Fibroblast of gingiva (primary cell): ENCODE data around the gene IFNLR1.
"Not testable (repeated sequence)": the region's sequence is repeated elsewhere in the genome, so short reads cannot be mapped to it uniquely, and the experiment has no call there.

Experiments used
- DNase-seq: peaks from one replicate; pipeline ENCODE4 v3.0.0-alpha.2; 2011; ENCODE audit warnings: low read depth

Gene IFNLR1

DNA sequence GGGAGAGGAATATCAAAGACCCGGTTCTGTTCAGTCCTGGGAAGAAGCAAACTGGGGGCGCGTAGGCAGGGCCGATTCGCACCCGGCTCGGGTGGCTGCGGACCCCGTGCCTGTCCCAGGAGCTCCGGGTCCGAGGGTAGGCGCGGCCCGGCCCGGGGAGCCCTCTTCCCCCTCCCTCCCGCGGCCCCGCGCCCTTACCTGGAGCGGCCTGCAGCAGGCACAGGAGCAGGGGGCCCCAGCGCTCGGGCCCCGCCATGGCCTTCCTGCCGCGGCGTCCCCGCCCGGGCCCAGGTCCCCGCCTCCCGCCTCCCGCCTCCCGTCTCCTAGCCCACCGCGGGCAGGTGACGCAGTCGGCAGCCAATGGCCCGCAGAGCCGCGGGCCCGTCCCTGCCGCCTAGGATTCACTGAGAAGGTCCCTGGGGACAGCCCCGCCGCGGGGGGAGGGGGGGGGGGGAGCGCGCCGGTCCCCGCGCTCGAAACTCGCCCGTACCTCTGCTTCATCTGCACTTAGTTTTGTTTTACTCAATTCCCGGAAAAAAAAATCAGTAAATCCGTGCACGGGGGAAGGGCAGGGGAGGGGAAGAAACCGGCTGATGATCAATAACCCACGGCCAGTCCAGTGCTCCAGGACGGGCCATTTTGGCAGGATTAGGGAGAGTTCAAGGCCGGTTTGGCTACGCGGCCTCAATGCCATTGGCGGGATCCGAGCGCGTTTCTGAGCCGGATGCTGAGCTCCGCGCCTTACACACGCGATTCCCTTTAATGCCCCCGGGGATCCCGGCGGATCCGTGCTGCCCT, at the start of gene IFNLR1:
TSS of gene IFNLR1 (minus strand) at position 297 of the 798 bp plus-strand sequence. CDS start at position 256, 41 bp downstream.
- no peak for DNase-seq

- no peak for DNase-seq
These were observed 49.1 kb upstream of the IFNLR1 start for GRCh38 chr1:24235921-24236788.

DNA sequence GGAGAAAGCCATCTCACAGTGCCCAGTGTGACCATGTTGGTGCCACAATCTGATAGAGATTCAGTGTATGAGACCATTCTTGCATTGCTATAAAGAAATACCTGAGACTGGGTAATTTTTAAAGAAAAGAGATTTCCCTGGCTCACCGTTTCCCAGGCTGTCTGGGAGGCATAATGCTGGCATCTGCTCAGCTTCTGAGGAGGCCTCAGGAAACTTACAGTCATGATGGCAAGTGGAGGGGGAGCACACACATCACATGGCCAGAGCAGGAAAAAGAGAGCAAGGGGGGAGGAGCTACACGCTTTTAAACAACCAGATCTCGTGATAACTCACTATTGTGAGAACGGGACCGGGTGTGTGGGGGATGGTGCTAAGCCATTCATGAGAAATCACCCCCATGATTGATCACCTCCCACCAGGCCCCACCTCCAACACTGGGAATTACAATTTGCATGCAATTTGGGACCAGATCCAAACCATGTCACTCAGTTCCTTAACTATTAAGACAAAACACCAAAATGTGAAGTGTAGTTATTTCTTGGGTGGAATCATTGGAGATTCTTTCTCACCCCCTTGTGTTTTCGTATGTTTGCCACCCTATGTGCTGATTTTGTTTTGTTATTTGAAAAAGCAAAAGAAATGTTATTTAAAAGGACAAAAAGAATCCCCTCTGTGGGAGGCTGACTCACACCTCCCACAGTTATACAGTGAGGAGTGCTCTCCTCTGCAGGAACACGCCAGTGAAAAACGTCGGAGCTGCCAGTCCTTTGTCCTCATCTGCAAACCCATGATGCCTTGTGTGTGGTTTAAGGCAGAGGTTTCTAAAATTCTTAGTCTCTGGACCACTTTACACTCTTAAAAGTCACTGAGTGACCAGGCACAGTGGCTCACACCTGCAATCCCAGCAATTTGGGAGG, 46.9 kb upstream of the IFNLR1 start:
- no peak for DNase-seq

- DNase-seq: no peak
These were observed 44.6 kb upstream of the IFNLR1 start for GRCh38 chr1:24231701-24232100.

DNA sequence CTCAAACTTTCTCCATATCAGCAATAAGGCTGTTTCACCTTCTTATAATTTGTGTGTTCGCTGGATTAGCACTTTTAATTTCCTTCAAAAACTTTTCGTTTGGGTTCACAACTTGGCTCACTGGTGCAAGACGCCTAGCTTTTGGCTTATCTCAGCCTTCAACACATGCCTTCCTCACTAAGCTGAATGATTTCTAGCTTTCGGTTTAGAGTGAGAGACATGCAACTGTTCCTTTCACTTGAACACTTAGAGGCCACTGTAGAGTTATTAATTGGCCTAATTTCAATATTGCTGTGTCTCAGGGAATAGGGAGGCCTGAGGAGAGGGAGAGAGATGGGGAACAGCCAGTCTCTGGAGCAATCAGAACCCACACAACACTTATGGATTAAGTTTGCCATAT, 41.2 kb upstream of the IFNLR1 start:
- no peak for DNase-seq

- DNase-seq: no peak
These were observed 39.7 kb upstream of the IFNLR1 start for GRCh38 chr1:24226749-24227148.

DNA sequence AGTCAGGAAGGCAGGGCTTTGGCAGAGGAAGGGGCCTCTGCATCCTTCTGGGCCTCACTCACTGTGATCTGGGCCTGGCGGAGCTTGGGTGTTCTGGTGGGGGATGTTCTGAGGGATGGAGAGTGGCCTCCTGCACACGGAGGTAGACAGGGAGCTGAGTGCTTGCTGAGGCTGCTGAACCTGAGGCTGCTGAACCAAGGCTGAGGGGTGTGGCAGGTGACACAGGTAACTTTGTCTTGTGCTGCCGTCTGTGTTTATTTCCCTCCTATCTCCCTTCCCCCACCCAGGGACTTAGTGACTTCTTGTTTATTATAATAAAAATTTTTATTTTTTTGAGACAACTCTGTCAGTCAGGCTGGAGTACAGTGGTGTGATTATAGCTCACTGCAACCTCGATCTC, 37.7 kb upstream of the IFNLR1 start:
- no peak for DNase-seq

DNA sequence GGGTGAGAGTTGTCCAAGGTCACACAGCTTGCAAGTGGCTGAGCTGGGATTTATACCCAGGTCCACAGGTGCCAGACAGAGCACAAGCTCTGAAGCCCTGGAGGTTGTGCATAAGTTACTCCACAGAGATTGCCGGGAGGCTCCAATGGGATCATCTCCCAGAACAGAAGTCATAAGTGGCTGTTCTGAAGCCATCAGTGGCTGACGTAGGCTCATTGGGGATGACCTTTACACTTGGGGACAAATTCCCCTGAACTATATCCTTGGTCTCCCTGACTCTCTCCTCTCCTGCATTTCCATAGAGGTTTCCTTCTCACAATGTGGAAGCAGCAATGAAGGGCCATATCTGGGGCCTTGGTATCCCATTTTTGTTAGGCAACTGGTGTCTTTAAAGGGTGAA, 37.0 kb upstream of the IFNLR1 start:
- DNase-seq: no peak

GRCh38 chr1:24222793-24223192, 35.7 kb upstream of the IFNLR1 start:
- no peak for DNase-seq

GRCh38 chr1:24222008-24222605, 35.0 kb upstream of the IFNLR1 start:
- no peak for DNase-seq

GRCh38 chr1:24221246-24221645, 34.2 kb upstream of the IFNLR1 start:
- no peak for DNase-seq

DNA sequence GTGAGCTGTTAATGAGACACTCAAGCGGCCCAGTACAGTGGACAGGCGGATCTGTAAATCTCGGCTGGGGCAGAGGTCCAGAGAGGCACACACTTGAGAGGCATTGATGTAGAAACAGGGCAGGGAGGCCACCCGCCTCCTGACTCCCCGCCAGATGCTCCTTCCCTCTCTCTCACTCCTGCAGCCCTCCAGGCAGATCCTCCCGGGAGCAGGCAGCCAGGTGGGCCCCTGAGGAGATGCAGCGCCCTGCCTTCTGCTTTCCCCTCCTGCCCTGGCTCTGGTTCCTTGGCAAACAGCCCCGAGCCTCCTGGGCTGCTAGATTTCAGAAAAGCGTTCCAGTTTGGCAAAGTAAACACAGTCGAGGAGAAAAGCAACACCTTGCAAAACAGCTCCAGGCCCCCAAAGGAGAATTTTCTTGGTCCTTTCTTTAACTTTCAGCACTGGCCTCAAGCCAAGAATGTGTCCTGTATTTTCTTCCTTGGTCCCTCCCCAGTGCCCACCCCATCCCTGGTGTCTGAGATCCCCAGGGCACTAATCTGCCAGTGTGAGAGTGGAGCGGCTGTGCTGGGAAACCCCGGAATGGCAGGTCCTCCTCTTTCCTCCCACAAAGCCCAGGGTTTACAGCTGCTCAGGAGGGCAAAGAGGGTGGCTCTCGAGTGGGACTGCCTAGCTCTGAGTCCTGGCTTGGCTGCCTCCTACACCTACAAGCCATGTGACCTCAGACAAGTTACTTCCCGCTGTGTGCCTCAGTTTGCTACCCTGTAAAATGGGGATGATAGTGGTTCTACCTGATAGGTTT, 29.4 kb upstream of the IFNLR1 start:
- DNase-seq: peak; percentile 19

DNA sequence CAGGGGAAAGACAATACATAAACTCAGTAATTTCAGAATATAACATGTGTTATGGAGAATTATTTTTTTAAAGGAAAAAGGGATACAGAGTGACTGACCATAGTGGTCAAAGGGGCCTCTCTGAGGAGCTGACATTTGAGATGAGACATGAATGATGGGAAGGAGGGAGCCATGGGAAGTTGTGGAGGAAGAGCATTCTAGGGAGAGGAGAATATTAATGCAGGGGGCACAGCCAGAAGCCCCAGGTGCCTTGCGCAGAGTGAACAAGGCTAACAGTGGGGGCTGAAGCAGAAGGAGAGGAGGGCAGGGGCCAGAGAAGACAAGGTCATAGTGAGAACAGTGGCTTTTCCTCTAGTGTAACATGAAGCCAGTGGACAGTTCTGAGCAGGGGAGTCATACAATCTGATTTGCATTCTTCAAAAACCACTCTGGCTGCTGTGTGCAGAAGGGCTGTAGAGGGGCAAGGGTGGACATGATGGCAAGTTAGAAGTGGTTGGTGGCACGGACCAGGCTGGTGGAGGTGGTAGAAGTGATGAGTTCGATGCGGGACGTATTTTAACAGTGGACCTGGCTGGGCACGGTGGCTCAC, 28.2 kb upstream of the IFNLR1 start:
- no peak for DNase-seq

GRCh38 chr1:24212376-24212775, 25.3 kb upstream of the IFNLR1 start:
- DNase-seq: no peak

DNA sequence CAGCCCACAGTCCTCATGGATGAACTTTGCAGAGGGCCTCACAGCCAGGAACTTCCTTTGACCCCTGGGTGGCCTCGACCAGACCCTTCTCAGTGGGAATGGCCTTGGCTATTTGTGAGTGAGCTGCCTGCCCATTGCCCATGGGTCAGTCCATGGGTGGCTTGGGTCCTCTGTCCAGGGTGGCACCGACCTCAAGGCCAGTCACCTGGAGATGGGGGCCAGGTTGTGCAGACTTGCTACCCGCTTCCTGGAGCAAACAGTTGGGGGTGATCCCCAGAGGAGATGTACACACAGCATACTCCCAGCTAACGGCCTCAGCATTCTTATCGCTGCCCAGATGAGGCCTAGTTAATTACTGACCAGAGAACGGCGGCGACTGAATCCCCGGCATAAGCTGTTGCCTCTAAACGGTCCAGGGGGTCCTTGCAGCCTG, 23.1 kb upstream of the IFNLR1 start:
- no peak for DNase-seq

DNA sequence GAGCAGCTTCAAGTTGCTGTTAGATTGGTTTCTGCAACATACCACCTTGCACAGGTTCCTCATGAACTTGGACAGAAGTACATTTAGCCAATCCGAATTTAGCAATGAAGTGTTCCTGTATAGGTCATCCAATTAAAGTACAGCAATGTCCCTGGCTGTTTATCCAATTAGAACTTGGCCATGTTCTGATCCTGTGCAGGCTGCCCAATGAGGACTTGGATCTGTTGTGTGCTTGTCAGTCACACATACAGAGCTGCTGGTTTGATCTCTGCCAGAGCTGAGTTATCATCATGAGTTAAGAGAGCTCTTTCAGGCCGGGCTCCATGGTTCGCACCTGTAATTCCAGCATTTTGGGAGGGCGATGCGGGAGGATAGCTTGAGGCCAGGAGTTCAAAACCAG, 22.0 kb upstream of the IFNLR1 start:
- no peak for DNase-seq

GRCh38 chr1:24207709-24208108, 20.6 kb upstream of the IFNLR1 start:
- no peak for DNase-seq

GRCh38 chr1:24207395-24207687, 20.3 kb upstream of the IFNLR1 start:
- not testable (repeated sequence) for DNase-seq

GRCh38 chr1:24206516-24207394, 19.7 kb upstream of the IFNLR1 start:
- no peak for DNase-seq

- no peak for DNase-seq
These were observed 19.0 kb upstream of the IFNLR1 start for GRCh38 chr1:24206083-24206464.
